ENCODE data around the gene FHOD1. TPM values are rescaled to one million over a fixed set of nuclear protein-coding genes. Genes with fewer than 3 reads are reported as not detected.

FHOD1 gene
- total RNA-seq, 1 donor from 2014 or later, result 28.2 TPM

DNA sequence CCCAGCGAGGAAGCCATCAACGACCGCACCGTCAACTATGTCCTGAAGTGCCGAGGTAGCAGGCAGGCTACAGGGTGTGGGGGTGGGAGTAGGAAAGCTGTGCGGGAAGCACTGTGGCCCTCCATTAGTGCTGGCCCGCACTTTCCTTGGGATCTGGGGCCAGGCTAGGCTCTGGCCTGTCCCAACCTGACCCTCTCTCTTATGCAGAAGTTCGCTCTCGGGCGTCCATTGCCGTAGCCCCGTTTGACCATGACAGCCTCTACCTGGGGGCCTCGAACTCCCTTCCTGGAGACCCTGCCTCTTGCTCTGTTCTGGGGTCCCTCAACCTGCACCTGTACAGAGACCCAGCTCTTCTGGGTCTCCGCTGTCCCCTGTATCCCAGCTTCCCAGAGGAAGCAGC lies 40.7 kb upstream of the FHOD1 start:
- H3K4me1 Mint-ChIP-seq (ENCODE audit: low read depth), result no peaks in the 10 kb centered on the region
- H3K27ac Mint-ChIP-seq, result no peak overlapping the region
- H3K9me3 Mint-ChIP-seq (ENCODE audit: low read depth), result no peaks in the 10 kb centered on the region
- peaks cover 16% of the 10 kb centered on the region for H3K27me3 Mint-ChIP-seq
- H3K4me3 Mint-ChIP-seq (ENCODE audit: low read depth), result no peak overlapping the region
- DNase-seq (ENCODE audit: low spot score, unreplicated experiment), result no peak
- H3K36me3 Mint-ChIP-seq (ENCODE audit: insufficient read depth), result no peaks in the 10 kb centered on the region
- no peak for TF ChIP-seq CTCF (IDR thresholded peaks at IDR 0.05; ENCODE audit: unreplicated experiment)

- no peak overlapping the region for H3K27ac Mint-ChIP-seq
- DNase-seq (ENCODE audit: low spot score, unreplicated experiment), result no peak
- no peaks in the 10 kb centered on the region for H3K36me3 Mint-ChIP-seq (ENCODE audit: insufficient read depth)
- TF ChIP-seq CTCF (IDR thresholded peaks at IDR 0.05; ENCODE audit: unreplicated experiment), result no peak
- peaks cover 19% of the 10 kb centered on the region for H3K27me3 Mint-ChIP-seq
- no peaks in the 10 kb centered on the region for H3K4me1 Mint-ChIP-seq (ENCODE audit: low read depth)
- H3K9me3 Mint-ChIP-seq (ENCODE audit: low read depth), result no peaks in the 10 kb centered on the region
- no peak overlapping the region for H3K4me3 Mint-ChIP-seq (ENCODE audit: low read depth)
Observed at GRCh38 chr16:67286441-67287235, 39.4 kb upstream of the FHOD1 start.

GRCh38 chr16:67284699-67285646 lies 37.7 kb upstream of the FHOD1 start:
- Mint-ChIP-seq H3K27me3 (peaks cover 19% of the 10 kb centered on the region), H3K4me1 (ENCODE audit: low read depth) (no peaks in the 10 kb centered on the region), H3K4me3 (ENCODE audit: low read depth) (no peak overlapping the region), H3K27ac (no peak overlapping the region), H3K36me3 (ENCODE audit: insufficient read depth) (no peaks in the 10 kb centered on the region), H3K9me3 (ENCODE audit: low read depth) (no peaks in the 10 kb centered on the region)
- peak; percentile 67 for TF ChIP-seq CTCF (IDR thresholded peaks at IDR 0.05; ENCODE audit: unreplicated experiment)
- DNase-seq (ENCODE audit: low spot score, unreplicated experiment), result peak; percentile 58

DNA sequence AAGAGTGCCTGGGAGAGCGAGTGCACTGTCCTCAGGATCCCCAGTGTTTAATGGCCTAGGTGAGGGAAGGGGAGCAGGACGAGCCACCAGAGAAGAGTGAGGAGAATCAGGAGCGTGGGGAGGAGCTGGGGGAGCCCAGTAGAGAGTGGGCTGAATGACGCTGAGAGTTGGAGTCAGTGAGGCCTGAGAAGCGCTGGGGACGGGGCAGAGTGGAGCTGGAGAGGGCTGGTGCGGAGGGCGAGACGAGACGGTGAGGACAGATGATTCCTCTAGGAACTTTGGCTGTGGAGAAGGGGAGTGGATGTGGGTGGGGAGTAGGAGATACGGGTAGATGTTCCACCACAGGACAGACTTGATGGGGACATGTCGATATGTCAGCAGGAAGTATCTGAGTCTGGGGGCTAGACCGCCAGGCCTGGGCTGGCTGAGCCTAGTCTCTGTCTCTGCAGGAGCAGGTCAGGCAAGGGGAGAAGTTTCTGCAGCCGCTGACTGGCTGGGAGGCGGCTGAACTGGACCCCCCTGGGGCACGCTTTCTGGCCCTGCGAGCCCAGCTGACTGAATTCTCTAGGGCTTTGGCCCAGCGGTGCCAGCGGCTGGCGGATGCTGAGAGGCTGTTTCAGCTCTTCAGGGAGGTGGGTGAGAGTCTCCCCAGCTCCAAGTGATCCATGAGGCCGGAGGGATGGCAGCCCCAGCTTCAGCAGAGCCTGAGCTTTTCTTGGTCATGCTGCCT lies 36.7 kb upstream of the FHOD1 start:
- H3K27ac Mint-ChIP-seq, result no peak overlapping the region
- no peak for TF ChIP-seq CTCF (IDR thresholded peaks at IDR 0.05; ENCODE audit: unreplicated experiment)
- H3K4me1 Mint-ChIP-seq (ENCODE audit: low read depth), result no peaks in the 10 kb centered on the region
- peaks cover 19% of the 10 kb centered on the region for H3K27me3 Mint-ChIP-seq
- no peak overlapping the region for H3K4me3 Mint-ChIP-seq (ENCODE audit: low read depth)
- DNase-seq (ENCODE audit: low spot score, unreplicated experiment), result no peak
- no peaks in the 10 kb centered on the region for H3K36me3 Mint-ChIP-seq (ENCODE audit: insufficient read depth)
- no peaks in the 10 kb centered on the region for H3K9me3 Mint-ChIP-seq (ENCODE audit: low read depth)
